ENCODE measurements around the gene FGF2. TPM values are rescaled to one million over a fixed set of nuclear protein-coding genes. Genes with fewer than 3 reads are reported as not detected.

Gene FGF2
- polyA plus RNA-seq, 1 of the 3 experiments (the other 2 are of a cell fraction): 11.1 TPM

- no peak for TF ChIP-seq SIN3A (IDR thresholded peaks at IDR 0.05; ENCODE audit: borderline replicate concordance, low read depth, low read length)
- no peak for TF ChIP-seq NFIC (IDR thresholded peaks at IDR 0.05; ENCODE audit: borderline replicate concordance)
- TF ChIP-seq SMC3 (IDR thresholded peaks at IDR 0.05; ENCODE audit: low read depth, low read length): no peak
- no peak for TF ChIP-seq MEF2A (IDR thresholded peaks at IDR 0.05; ENCODE audit: borderline replicate concordance, low read depth)
- no peak for TF ChIP-seq ZBTB33 (IDR thresholded peaks at IDR 0.05; ENCODE audit: borderline replicate concordance, low read depth)
- TF ChIP-seq RAD21 (IDR thresholded peaks at IDR 0.05; ENCODE audit: low read length): no peak
- TF ChIP-seq GABPA (IDR thresholded peaks at IDR 0.05; ENCODE audit: low read depth): no peak
- no peak for TF ChIP-seq RFX5 (IDR thresholded peaks at IDR 0.05; ENCODE audit: low read length)
- TF ChIP-seq REST (IDR thresholded peaks at IDR 0.05; ENCODE audit: low read depth, low read length): no peak
- no peak for TF ChIP-seq FOSL2 (IDR thresholded peaks at IDR 0.05; ENCODE audit: borderline replicate concordance, low read depth)
- no peak for TF ChIP-seq FOXJ3 (CRISPR knock-in tag; IDR thresholded peaks at IDR 0.05)
- no peak for TF ChIP-seq RCOR1 (IDR thresholded peaks at IDR 0.05; ENCODE audit: low read length)
- TF ChIP-seq CHD2 (IDR thresholded peaks at IDR 0.05; ENCODE audit: low read length, partially characterized antibody): no peak
- no peak for TF ChIP-seq POLR2AphosphoS5 (IDR thresholded peaks at IDR 0.05; ENCODE audit: low read depth, low read length)
- no peak for TF ChIP-seq ELF1 (IDR thresholded peaks at IDR 0.05)
- TF ChIP-seq RXRA (IDR thresholded peaks at IDR 0.05; ENCODE audit: borderline replicate concordance, low read depth): no peak
- TF ChIP-seq GATA2 (CRISPR knock-in tag; IDR thresholded peaks at IDR 0.05): no peak
- CTCF ChIA-PET: no interaction called here
- Histone ChIP-seq H3K4me2 (no peak overlapping the region), H3K9ac (no peak overlapping the region), H3K4me3 (ENCODE audit: low read depth in 2 of 2, low read length in 1 of 2) (no peak overlapping the region), H3K27ac (ENCODE audit: low read depth in 2 of 2, low read length in 1 of 2) (0 out of 4 replicates have a peak overlapping the region, but pooled peaks of 1 of the 2 experiments have one; percentile 22), H3K36me3 (replicated peaks in 1 of 2; ENCODE audit: control insufficient read depth in 1 of 2, insufficient read depth in 2 of 2, low read length in 1 of 2) (peaks cover 47 to 99% of the 10 kb centered on the region in 2 experiments), H3K27me3 (ENCODE audit: insufficient read depth) (no peaks in the 10 kb centered on the region), H2AFZ (ENCODE audit: low read depth) (no peak overlapping the region), H3K9me3 (no peaks in the 10 kb centered on the region), H4K20me1 (ENCODE audit: insufficient read depth) (no peaks in the 10 kb centered on the region), H3K4me1 (ENCODE audit: control insufficient read depth in 1 of 2, insufficient read depth in 2 of 2, low read depth in 1 of 2, low read length in 1 of 2) (no peaks in the 10 kb centered on the region), H3K79me2 (ENCODE audit: insufficient read depth) (peaks cover 91% of the 10 kb centered on the region), H3F3A (replicated peaks; ENCODE audit: insufficient read depth) (peaks cover 30% of the 10 kb centered on the region), H3K9me2 (no peaks in the 10 kb centered on the region)
- POLR2A ChIA-PET: no interaction called here
- 98% methylated on average over 5 of the region's 5 CpGs for WGBS (ENCODE audit: low lambda C conversion rate)
- DNase-seq: no peak
These were observed 56.5 kb downstream of the FGF2 start for GRCh38 chr4:122882857-122883735.

All from SK-N-SH (cell line).